Thyroid gland (tissue), 4 donors: ENCODE results near the gene APLNR.

Experiments used
- CTCF ChIP-seq, 6 experiments: fragments of 200-600 bp in 3 of 6; fragments of 450-650 bp in 3 of 6; sonication (generic) in 3 of 6; IDR thresholded peaks; one replicate each; pipeline ENCODE4 v1.5.1; 2016 to 2019; ENCODE audit warnings: antibody characterized with exemption in 6 of 6, mild to moderate bottlenecking in 2 of 6, inconsistent platforms in 1 of 6, moderate library complexity in 1 of 6
- POLR2A ChIP-seq, 2 donors: fragments of 450-650 bp; IDR thresholded peaks; one replicate each; pipeline ENCODE4 v1.6.1; 2017; ENCODE audit warnings: antibody characterized with exemption in 2 of 2, mild to moderate bottlenecking in 2 of 2, moderate library complexity in 1 of 2

- TF ChIP-seq CTCF (IDR thresholded peaks at IDR 0.05) (no peak), POLR2A (IDR thresholded peaks at IDR 0.05) (no peak)
These were observed 2.3 kb upstream of the APLNR start for GRCh38 chr11:57239348-57239747.
